ENCODE results near the gene NWD2.

Gene NWD2

GRCh38 chr4:37422102-37422501, 177.6 kb downstream of the NWD2 start:
- Histone ChIP-seq H3K4me2 (ENCODE audit: low read length) (no peak overlapping the region), H3K4me1 (ENCODE audit: control insufficient read depth, low read depth, low read length) (no peaks in the 10 kb centered on the region), H3K27ac (ENCODE audit: low read depth, low read length) (no peak overlapping the region), H2BK5ac (ENCODE audit: low read length) (no peak overlapping the region), H3K79me2 (ENCODE audit: control insufficient read depth, insufficient read depth, low read length) (no peaks in the 10 kb centered on the region), H4K8ac (ENCODE audit: low read depth, low read length) (no peak overlapping the region), H3K56ac (ENCODE audit: low read length) (no peak overlapping the region), H3K18ac (ENCODE audit: low read length) (no peak overlapping the region), H2BK15ac (replicated peaks; ENCODE audit: low read depth) (no peak overlapping the region), H3K4ac (ENCODE audit: low read depth, low read length) (no peak overlapping the region), H3K27me3 (ENCODE audit: insufficient read depth, low read length, poor library complexity) (no peaks in the 10 kb centered on the region), H3K4me3 (ENCODE audit: low read length) (no peak overlapping the region), H3K23ac (ENCODE audit: low read length) (no peak overlapping the region), H3K79me1 (ENCODE audit: low read length) (no peaks in the 10 kb centered on the region), H3K36me3 (ENCODE audit: control insufficient read depth, insufficient read depth, low read length) (no peaks in the 10 kb centered on the region), H4K5ac (ENCODE audit: low read length) (no peak overlapping the region), H2BK120ac (ENCODE audit: low read depth, low read length) (no peak overlapping the region), H3K9ac (ENCODE audit: low read length) (no peak overlapping the region), H2AK5ac (ENCODE audit: low read length) (no peak overlapping the region)
- DNase-seq: no peak
- no CpG with 5 or more reads among the region's 2 CpGs for WGBS (ENCODE audit: extremely low coverage, insufficient coverage, low lambda C conversion rate)

DNA sequence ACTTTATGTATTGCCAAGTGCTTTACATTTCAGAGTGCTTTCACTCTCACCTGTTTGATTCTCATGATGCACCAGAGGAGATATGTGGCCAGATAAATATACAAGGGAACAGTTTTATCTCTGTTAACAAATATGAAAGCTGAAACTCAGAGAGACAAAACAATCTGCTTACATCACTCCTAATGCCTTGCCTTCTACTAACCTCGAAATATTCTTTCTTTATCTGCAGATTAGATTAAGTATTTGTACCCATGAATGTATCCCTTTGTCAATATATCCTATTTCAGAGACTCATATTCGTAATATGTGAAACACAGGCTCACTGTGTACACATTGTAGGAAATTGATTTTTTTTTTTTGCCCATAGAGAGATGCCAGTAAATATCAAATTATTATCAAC, 178.1 kb downstream of the NWD2 start:
- Histone ChIP-seq H3K4ac (ENCODE audit: low read depth, low read length) (no peak overlapping the region), H3K4me3 (ENCODE audit: low read length) (no peak overlapping the region), H3K4me2 (ENCODE audit: low read length) (no peak overlapping the region), H2BK15ac (replicated peaks; ENCODE audit: low read depth) (no peak overlapping the region), H3K4me1 (ENCODE audit: control insufficient read depth, low read depth, low read length) (no peaks in the 10 kb centered on the region), H4K8ac (ENCODE audit: low read depth, low read length) (no peak overlapping the region), H4K5ac (ENCODE audit: low read length) (no peak overlapping the region), H3K56ac (ENCODE audit: low read length) (no peak overlapping the region), H2BK5ac (ENCODE audit: low read length) (no peak overlapping the region), H2BK120ac (ENCODE audit: low read depth, low read length) (no peak overlapping the region), H3K27me3 (ENCODE audit: insufficient read depth, low read length, poor library complexity) (no peaks in the 10 kb centered on the region), H3K36me3 (ENCODE audit: control insufficient read depth, insufficient read depth, low read length) (no peaks in the 10 kb centered on the region), H3K27ac (ENCODE audit: low read depth, low read length) (no peak overlapping the region), H2AK5ac (ENCODE audit: low read length) (no peak overlapping the region), H3K79me2 (ENCODE audit: control insufficient read depth, insufficient read depth, low read length) (no peaks in the 10 kb centered on the region), H3K9ac (ENCODE audit: low read length) (no peak overlapping the region), H3K18ac (ENCODE audit: low read length) (no peak overlapping the region), H3K23ac (ENCODE audit: low read length) (no peak overlapping the region), H3K79me1 (ENCODE audit: low read length) (no peaks in the 10 kb centered on the region)
- DNase-seq: no peak
- no CpG with 5 or more reads among the region's 2 CpGs for WGBS (ENCODE audit: extremely low coverage, insufficient coverage, low lambda C conversion rate)

GRCh38 chr4:37423310-37423709, 178.8 kb downstream of the NWD2 start:
- Histone ChIP-seq H3K79me2 (ENCODE audit: control insufficient read depth, insufficient read depth, low read length) (no peaks in the 10 kb centered on the region), H3K4me1 (ENCODE audit: control insufficient read depth, low read depth, low read length) (no peaks in the 10 kb centered on the region), H3K4ac (ENCODE audit: low read depth, low read length) (no peak overlapping the region), H2AK5ac (ENCODE audit: low read length) (no peak overlapping the region), H4K8ac (ENCODE audit: low read depth, low read length) (no peak overlapping the region), H3K79me1 (ENCODE audit: low read length) (no peaks in the 10 kb centered on the region), H3K18ac (ENCODE audit: low read length) (no peak overlapping the region), H2BK15ac (replicated peaks; ENCODE audit: low read depth) (no peak overlapping the region), H2BK5ac (ENCODE audit: low read length) (no peak overlapping the region), H3K27me3 (ENCODE audit: insufficient read depth, low read length, poor library complexity) (no peaks in the 10 kb centered on the region), H2BK120ac (ENCODE audit: low read depth, low read length) (no peak overlapping the region), H4K5ac (ENCODE audit: low read length) (no peak overlapping the region), H3K36me3 (ENCODE audit: control insufficient read depth, insufficient read depth, low read length) (no peaks in the 10 kb centered on the region), H3K23ac (ENCODE audit: low read length) (no peak overlapping the region), H3K4me2 (ENCODE audit: low read length) (no peak overlapping the region), H3K4me3 (ENCODE audit: low read length) (no peak overlapping the region), H3K27ac (ENCODE audit: low read depth, low read length) (no peak overlapping the region), H3K56ac (ENCODE audit: low read length) (no peak overlapping the region), H3K9ac (ENCODE audit: low read length) (no peak overlapping the region)
- WGBS (ENCODE audit: extremely low coverage, insufficient coverage, low lambda C conversion rate): no CpG with 5 or more reads among the region's 5 CpGs
- no peak for DNase-seq

- no peaks in the 10 kb centered on the region for H3K4me1 ChIP-seq (ENCODE audit: control insufficient read depth, low read depth, low read length)
- no peak overlapping the region for H2BK120ac ChIP-seq (ENCODE audit: low read depth, low read length)
- no peaks in the 10 kb centered on the region for H3K27me3 ChIP-seq (ENCODE audit: insufficient read depth, low read length, poor library complexity)
- no peak overlapping the region for H2BK5ac ChIP-seq (ENCODE audit: low read length)
- no peak overlapping the region for H3K27ac ChIP-seq (ENCODE audit: low read depth, low read length)
- H3K56ac ChIP-seq (ENCODE audit: low read length): no peak overlapping the region
- H2BK15ac ChIP-seq (replicated peaks; ENCODE audit: low read depth): no peak overlapping the region
- H3K9ac ChIP-seq (ENCODE audit: low read length): no peak overlapping the region
- no peak overlapping the region for H4K8ac ChIP-seq (ENCODE audit: low read depth, low read length)
- no peak overlapping the region for H3K23ac ChIP-seq (ENCODE audit: low read length)
- no peak overlapping the region for H3K4me2 ChIP-seq (ENCODE audit: low read length)
- no peak overlapping the region for H3K4me3 ChIP-seq (ENCODE audit: low read length)
- H2AK5ac ChIP-seq (ENCODE audit: low read length): no peak overlapping the region
- H3K18ac ChIP-seq (ENCODE audit: low read length): no peak overlapping the region
- no peaks in the 10 kb centered on the region for H3K36me3 ChIP-seq (ENCODE audit: control insufficient read depth, insufficient read depth, low read length)
- no peak overlapping the region for H4K5ac ChIP-seq (ENCODE audit: low read length)
- no peaks in the 10 kb centered on the region for H3K79me2 ChIP-seq (ENCODE audit: control insufficient read depth, insufficient read depth, low read length)
- no peak for DNase-seq
- no peak overlapping the region for H3K4ac ChIP-seq (ENCODE audit: low read depth, low read length)
- H3K79me1 ChIP-seq (ENCODE audit: low read length): no peaks in the 10 kb centered on the region
Observed at GRCh38 chr4:37424753-37425152, 180.2 kb downstream of the NWD2 start.

- no peak overlapping the region for H3K18ac ChIP-seq (ENCODE audit: low read length)
- WGBS (ENCODE audit: extremely low coverage, insufficient coverage, low lambda C conversion rate): no CpG with 5 or more reads among the region's 2 CpGs
Observed at GRCh38 chr4:37425857-37426256, 181.3 kb downstream of the NWD2 start.

GRCh38 chr4:37427193-37427592, 182.7 kb downstream of the NWD2 start:
- no peak for DNase-seq
- no peak overlapping the region for H3K4me2 ChIP-seq (ENCODE audit: low read length)
- H3K79me2 ChIP-seq (ENCODE audit: control insufficient read depth, insufficient read depth, low read length): no peaks in the 10 kb centered on the region
- no peak overlapping the region for H3K4ac ChIP-seq (ENCODE audit: low read depth, low read length)
- H2BK15ac ChIP-seq (replicated peaks; ENCODE audit: low read depth): no peak overlapping the region
- no peaks in the 10 kb centered on the region for H3K79me1 ChIP-seq (ENCODE audit: low read length)
- no peak overlapping the region for H3K27ac ChIP-seq (ENCODE audit: low read depth, low read length)
- no peaks in the 10 kb centered on the region for H3K27me3 ChIP-seq (ENCODE audit: insufficient read depth, low read length, poor library complexity)
- H2BK5ac ChIP-seq (ENCODE audit: low read length): no peak overlapping the region
- H4K8ac ChIP-seq (ENCODE audit: low read depth, low read length): no peak overlapping the region
- no peaks in the 10 kb centered on the region for H3K4me1 ChIP-seq (ENCODE audit: control insufficient read depth, low read depth, low read length)
- no peak overlapping the region for H3K9ac ChIP-seq (ENCODE audit: low read length)
- no peak overlapping the region for H3K4me3 ChIP-seq (ENCODE audit: low read length)
- no peak overlapping the region for H3K18ac ChIP-seq (ENCODE audit: low read length)
- no peak overlapping the region for H2AK5ac ChIP-seq (ENCODE audit: low read length)
- no peak overlapping the region for H3K23ac ChIP-seq (ENCODE audit: low read length)
- no CpG with 5 or more reads among the region's 2 CpGs for WGBS (ENCODE audit: extremely low coverage, insufficient coverage, low lambda C conversion rate)
- H3K56ac ChIP-seq (ENCODE audit: low read length): no peak overlapping the region
- no peaks in the 10 kb centered on the region for H3K36me3 ChIP-seq (ENCODE audit: control insufficient read depth, insufficient read depth, low read length)
- H2BK120ac ChIP-seq (ENCODE audit: low read depth, low read length): no peak overlapping the region
- no peak overlapping the region for H4K5ac ChIP-seq (ENCODE audit: low read length)

More at GRCh38 chr4:37425857-37426256, 181.3 kb downstream of the NWD2 start:
- Histone ChIP-seq H3K4me3 (ENCODE audit: low read length) (no peak overlapping the region), H2BK5ac (ENCODE audit: low read length) (no peak overlapping the region), H3K36me3 (ENCODE audit: control insufficient read depth, insufficient read depth, low read length) (no peaks in the 10 kb centered on the region), H2BK120ac (ENCODE audit: low read depth, low read length) (no peak overlapping the region), H3K56ac (ENCODE audit: low read length) (no peak overlapping the region), H4K8ac (ENCODE audit: low read depth, low read length) (no peak overlapping the region), H2AK5ac (ENCODE audit: low read length) (no peak overlapping the region), H3K9ac (ENCODE audit: low read length) (no peak overlapping the region), H4K5ac (ENCODE audit: low read length) (no peak overlapping the region), H3K27ac (ENCODE audit: low read depth, low read length) (no peak overlapping the region), H3K27me3 (ENCODE audit: insufficient read depth, low read length, poor library complexity) (no peaks in the 10 kb centered on the region), H3K79me1 (ENCODE audit: low read length) (no peaks in the 10 kb centered on the region), H3K4ac (ENCODE audit: low read depth, low read length) (no peak overlapping the region), H3K4me2 (ENCODE audit: low read length) (no peak overlapping the region), H3K4me1 (ENCODE audit: control insufficient read depth, low read depth, low read length) (no peaks in the 10 kb centered on the region), H3K79me2 (ENCODE audit: control insufficient read depth, insufficient read depth, low read length) (no peaks in the 10 kb centered on the region), H3K23ac (ENCODE audit: low read length) (no peak overlapping the region), H2BK15ac (replicated peaks; ENCODE audit: low read depth) (no peak overlapping the region)
- no peak for DNase-seq

All from mesendoderm (in vitro differentiated cells).